ENCODE results near the gene OSGIN1. TPM values are rescaled to one million over a fixed set of nuclear protein-coding genes. Genes with fewer than 3 reads are reported as not detected.

The OSGIN1 gene
- total and polyA plus RNA-seq, 2 donors from 2014 or later: 6.3 to 14.5 TPM

GRCh38 chr16:83958137-83958845 lies 5.3 kb downstream of the OSGIN1 start:
- intact Hi-C loops (cut with DNase I): no loop called here
- no peak for TF ChIP-seq CTCF (IDR thresholded peaks at IDR 0.05; ENCODE audit: borderline replicate concordance, extremely low read depth, insufficient read depth)
- no peak overlapping the region for H3K9ac ChIP-seq (ENCODE audit: low read length in 3 of 3)
- no peak overlapping the region for H3K27ac ChIP-seq (ENCODE audit: low read depth in 2 of 2, low read length in 2 of 2)
- H3K4me3 ChIP-seq (ENCODE audit: low read length in 3 of 3): no peak overlapping the region
- H3K9me3 ChIP-seq (ENCODE audit: control insufficient read depth in 2 of 3, insufficient read depth in 1 of 3, low read length in 3 of 3): no peaks in the 10 kb centered on the region
- H3K27me3 ChIP-seq (ENCODE audit: control insufficient read depth, insufficient read depth, low read length): no peaks in the 10 kb centered on the region
- DNase-seq (peak in 1 of 5 donors; percentile 40), FAIRE-seq (no peak)
- H3K4me1 ChIP-seq (ENCODE audit: control insufficient read depth in 2 of 3, insufficient read depth in 2 of 3, low read depth in 1 of 3, low read length in 3 of 3): peaks cover 0 to 11% (median 7%) of the 10 kb centered on the region in 3 donors
- peaks cover 0 to 27% (median 14%) of the 10 kb centered on the region in 3 donors for H3K36me3 ChIP-seq (ENCODE audit: control insufficient read depth in 2 of 3, insufficient read depth in 3 of 3, low read length in 3 of 3)

GRCh38 chr16:83958846-83959565 lies 6.0 kb downstream of the OSGIN1 start:
- H3K27ac ChIP-seq (ENCODE audit: low read depth in 2 of 2, low read length in 2 of 2): no peak overlapping the region
- peaks cover 0 to 7% (median 4%) of the 10 kb centered on the region in 3 donors for H3K4me1 ChIP-seq (ENCODE audit: control insufficient read depth in 2 of 3, insufficient read depth in 2 of 3, low read depth in 1 of 3, low read length in 3 of 3)
- no peak overlapping the region for H3K4me3 ChIP-seq (ENCODE audit: low read length in 3 of 3)
- H3K27me3 ChIP-seq (ENCODE audit: control insufficient read depth, insufficient read depth, low read length): no peaks in the 10 kb centered on the region
- intact Hi-C loops (cut with DNase I): no loop called here
- FAIRE-seq (no peak), DNase-seq (peak in 1 of 5 donors; percentile 24)
- H3K9ac ChIP-seq (ENCODE audit: low read length in 3 of 3): no peak overlapping the region
- no peak for TF ChIP-seq CTCF (IDR thresholded peaks at IDR 0.05; ENCODE audit: borderline replicate concordance, extremely low read depth, insufficient read depth)
- peaks cover 0 to 27% (median 16%) of the 10 kb centered on the region in 3 donors for H3K36me3 ChIP-seq (ENCODE audit: control insufficient read depth in 2 of 3, insufficient read depth in 3 of 3, low read length in 3 of 3)
- H3K9me3 ChIP-seq (ENCODE audit: control insufficient read depth in 2 of 3, insufficient read depth in 1 of 3, low read length in 3 of 3): no peaks in the 10 kb centered on the region

- no peaks in the 10 kb centered on the region for H3K9me3 ChIP-seq (ENCODE audit: control insufficient read depth in 2 of 3, insufficient read depth in 1 of 3, low read length in 3 of 3)
- no peak for TF ChIP-seq CTCF (IDR thresholded peaks at IDR 0.05; ENCODE audit: borderline replicate concordance, extremely low read depth, insufficient read depth)
- FAIRE-seq (no peak), DNase-seq (peak in 1 of 5 donors; percentile 23)
- no peak overlapping the region for H3K4me3 ChIP-seq (ENCODE audit: low read length in 3 of 3)
- H3K9ac ChIP-seq (ENCODE audit: low read length in 3 of 3): no peak overlapping the region
- peaks cover 0 to under 1% (median 0%) of the 10 kb centered on the region in 3 donors for H3K4me1 ChIP-seq (ENCODE audit: control insufficient read depth in 2 of 3, insufficient read depth in 2 of 3, low read depth in 1 of 3, low read length in 3 of 3)
- no peaks in the 10 kb centered on the region for H3K27me3 ChIP-seq (ENCODE audit: control insufficient read depth, insufficient read depth, low read length)
- intact Hi-C loops (cut with DNase I): loop anchor here (10.0 kb wide), 1 partner anchor 95 kb away; no protein-coding TSS in a partner anchor
- peaks cover 0 to 27% (median 16%) of the 10 kb centered on the region in 3 donors for H3K36me3 ChIP-seq (ENCODE audit: control insufficient read depth in 2 of 3, insufficient read depth in 3 of 3, low read length in 3 of 3)
- H3K27ac ChIP-seq (ENCODE audit: low read depth in 2 of 2, low read length in 2 of 2): no peak overlapping the region
These were observed 6.8 kb downstream of the OSGIN1 start for GRCh38 chr16:83959656-83960434.

Data from kidney (tissue), 14 donors.